B cell (primary cell): ENCODE measurements around the gene TSPAN5. TPM values are rescaled to one million over a fixed set of nuclear protein-coding genes. Genes with fewer than 3 reads are reported as not detected.

Experiments used
- ATAC-seq: fragments of 200-7000 bp; cut with Tn5 transposase; one replicate; pipeline ENCODE4 v1.10.0; 2021; ENCODE audit warnings: low read depth, mild to moderate bottlenecking, moderate number of reproducible peaks, moderate library complexity
- CTCF ChIA-PET: fragments of 350-600 bp; sonication (Branson Sonifier 250); formaldehyde crosslinking; loops from one replicate; lab custom pipeline; 2021; ENCODE audit warnings: antibody characterized with exemption, inconsistent platforms; lab: Charles Lee
- POLR2A ChIA-PET: fragments of 350-600 bp; sonication (Branson Sonifier 250); formaldehyde crosslinking; loops from one replicate; lab custom pipeline; 2021; ENCODE audit warnings: antibody characterized with exemption; lab: Charles Lee
- DNase-seq: peaks from one replicate; pipeline ENCODE4 v3.0.0; 2013
- H2AFZ ChIP-seq: 2 replicates; pipeline ENCODE4 v1.6.1; 2012; ENCODE audit warnings: mild to moderate bottlenecking, low read depth, low read length; ENCODE audit not compliant: insufficient read depth, poor library complexity, severe bottlenecking
- H3K27ac ChIP-seq, 2 donors: 1 replicate in 1 of 2; 2 replicates in 1 of 2; pipeline ENCODE4 v1.5.1; 2012 to 2013; ENCODE audit warnings: low read length in 2 of 2, mild to moderate bottlenecking in 2 of 2, moderate library complexity in 1 of 2
- H3K27me3 ChIP-seq, 4 experiments: fragments of 200-600 bp in 1 of 4; sonication (generic) in 1 of 4; replicated peaks in 1 of 4; 1 replicate in 2 of 4; 2 replicates in 2 of 4; pipeline versions ENCODE4 v1.6.1 to v1.7.0; 2013 to 2016; ENCODE audit warnings: low read length in 3 of 4, mild to moderate bottlenecking in 2 of 4, mixed read lengths in 1 of 4, moderate library complexity in 1 of 4; ENCODE audit not compliant: insufficient read depth in 4 of 4, control insufficient read depth in 3 of 4; ENCODE audit errors: control extremely low read depth in 1 of 4
- H3K36me3 ChIP-seq, 2 experiments: replicated peaks in 1 of 2; 1 replicate in 1 of 2; 2 replicates in 1 of 2; pipeline versions ENCODE4 v1.6.1 to v1.7.1; 2013; ENCODE audit warnings: low read length in 1 of 2; ENCODE audit not compliant: insufficient read depth in 2 of 2, control insufficient read depth in 1 of 2; ENCODE audit errors: control extremely low read depth in 1 of 2, extremely low read depth in 1 of 2
- H3K4me1 ChIP-seq, 2 donors: fragments of 200-600 bp in 1 of 2; sonication (generic) in 1 of 2; 1 replicate in 1 of 2; 2 replicates in 1 of 2; pipeline versions ENCODE4 v1.5.1 to v1.6.1; 2013 to 2017; ENCODE audit warnings: low read length in 2 of 2; ENCODE audit not compliant: control insufficient read depth in 2 of 2, insufficient read depth in 2 of 2
- H3K4me2 ChIP-seq: replicated peaks from 2 replicates; pipeline ENCODE3; 2012; ENCODE audit warnings: mild to moderate bottlenecking, low read depth, low read length; ENCODE audit not compliant: poor library complexity, severe bottlenecking
- H3K4me3 ChIP-seq, 5 experiments: fragments of 200-600 bp in 1 of 5; sonication (generic) in 1 of 5; 1 replicate in 3 of 5; 2 replicates in 2 of 5; pipeline versions ENCODE4 v1.5.1 to v1.7.0; 2011 to 2016; ENCODE audit warnings: low read length in 4 of 5, mild to moderate bottlenecking in 4 of 5, low read depth in 2 of 5, control low read depth in 1 of 5, moderate library complexity in 1 of 5; ENCODE audit not compliant: insufficient read depth in 1 of 5; ENCODE audit errors: control extremely low read depth in 1 of 5, extremely low read depth in 1 of 5
- H3K79me2 ChIP-seq: fragments of 200-600 bp; sonication (generic); one replicate; pipeline ENCODE4 v1.6.0; 2016; ENCODE audit warnings: low read length; ENCODE audit not compliant: control insufficient read depth, insufficient read depth
- H3K9ac ChIP-seq: fragments of 200-600 bp; sonication (generic); 2 replicates; pipeline ENCODE4 v1.6.1; 2017; ENCODE audit warnings: mild to moderate bottlenecking, low read length, moderate library complexity
- H3K9me3 ChIP-seq, 3 donors: one replicate each; pipeline versions ENCODE4 v1.6.1 to v1.7.1; 2013; ENCODE audit warnings: low read length in 2 of 3; ENCODE audit not compliant: control insufficient read depth in 2 of 3, insufficient read depth in 1 of 3; ENCODE audit errors: control extremely low read depth in 1 of 3
- H4K20me1 ChIP-seq: 2 replicates; pipeline ENCODE4 v1.6.0; 2012; ENCODE audit warnings: mild to moderate bottlenecking, low read length; ENCODE audit not compliant: insufficient read depth, control insufficient read depth, poor library complexity, severe bottlenecking
- H3K27ac Mint-ChIP-seq: one replicate; pipeline ENCODE4 v1.8.0; 2021; ENCODE audit warnings: mixed read lengths
- H3K27me3 Mint-ChIP-seq: one replicate; pipeline ENCODE4 v1.8.0; 2021; ENCODE audit warnings: mixed read lengths
- H3K4me1 Mint-ChIP-seq: one replicate; pipeline ENCODE4 v1.8.0; 2021; ENCODE audit warnings: mixed read lengths
- H3K4me3 Mint-ChIP-seq: one replicate; pipeline ENCODE4 v1.8.0; 2021; ENCODE audit warnings: mixed read lengths
- H3K9me3 Mint-ChIP-seq: one replicate; pipeline ENCODE4 v1.8.0; 2022; ENCODE audit warnings: mixed read lengths; ENCODE audit not compliant: insufficient read depth
- EZH2 ChIP-seq: IDR thresholded peaks from 2 replicates; pipeline ENCODE4 v1.6.1; 2012; ENCODE audit warnings: borderline replicate concordance, low read depth, mild to moderate bottlenecking, moderate library complexity, low read length; ENCODE audit not compliant: insufficient read depth, poor library complexity, severe bottlenecking
- WGBS: methylation state at CpG from one replicate; pipeline ENCODE4 v1.1.5; 2013; ENCODE audit warnings: missing lambda C conversion rate; ENCODE audit not compliant: insufficient coverage; 5-methylcytosine and 5-hydroxymethylcytosine counted together
- intact Hi-C: fragments of 100-400 bp; cut with micrococcal nuclease; formaldehyde crosslinking; loops from one replicate; pipeline ENCODE4 v1.10.0; 2022
- polyA plus RNA-seq: library from polyadenylated mRNA; depleted of rRNA; stranded (reverse); fragments of >200 nt; gene quantifications from 2 replicates; pipeline ENCODE4 v1.2.3, GENCODE V29; 2012
- total RNA-seq, 2 donors: library from RNA; stranded (reverse); fragments of 120-200 nt in 1 of 2; gene quantifications; 1 replicate in 1 of 2; 2 replicates in 1 of 2; pipeline versions ENCODE4 v1.2.3 to v1.2.4, GENCODE V29; 2013 to 2022
- TF ChIP-seq, protein P1 (sequence below): fragments of 200-600 bp; IDR thresholded peaks from one replicate; pipeline ENCODE4 v1.8.0; 2022; ENCODE audit warnings: antibody characterized with exemption, mild to moderate bottlenecking

The TSPAN5 gene
- total and polyA plus RNA-seq, 2 donors (not counting 1 experiment from before 2014, with no cell fraction given): 2.6 to 5.3 TPM

DNA sequence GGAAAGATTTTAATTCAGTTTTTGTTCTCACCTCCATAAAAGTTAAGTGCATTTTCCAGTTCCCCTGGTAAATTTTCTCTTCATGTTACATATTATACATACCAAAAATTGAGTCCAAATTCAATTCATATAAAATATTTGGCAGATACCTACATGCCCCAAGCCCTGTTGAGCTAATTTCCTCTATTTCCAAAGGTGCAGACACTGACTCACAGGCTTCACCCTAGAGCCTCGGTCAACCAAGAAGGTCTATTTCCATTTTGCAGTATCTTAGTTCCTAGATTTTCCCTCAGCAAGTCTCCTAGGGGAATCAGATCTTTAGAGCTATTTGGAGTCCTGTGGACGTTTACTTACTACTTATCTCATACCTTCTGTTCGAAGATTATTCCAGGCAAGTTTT, 174.4 kb downstream of the TSPAN5 start:
- TF ChIP-seq, protein P1, sequence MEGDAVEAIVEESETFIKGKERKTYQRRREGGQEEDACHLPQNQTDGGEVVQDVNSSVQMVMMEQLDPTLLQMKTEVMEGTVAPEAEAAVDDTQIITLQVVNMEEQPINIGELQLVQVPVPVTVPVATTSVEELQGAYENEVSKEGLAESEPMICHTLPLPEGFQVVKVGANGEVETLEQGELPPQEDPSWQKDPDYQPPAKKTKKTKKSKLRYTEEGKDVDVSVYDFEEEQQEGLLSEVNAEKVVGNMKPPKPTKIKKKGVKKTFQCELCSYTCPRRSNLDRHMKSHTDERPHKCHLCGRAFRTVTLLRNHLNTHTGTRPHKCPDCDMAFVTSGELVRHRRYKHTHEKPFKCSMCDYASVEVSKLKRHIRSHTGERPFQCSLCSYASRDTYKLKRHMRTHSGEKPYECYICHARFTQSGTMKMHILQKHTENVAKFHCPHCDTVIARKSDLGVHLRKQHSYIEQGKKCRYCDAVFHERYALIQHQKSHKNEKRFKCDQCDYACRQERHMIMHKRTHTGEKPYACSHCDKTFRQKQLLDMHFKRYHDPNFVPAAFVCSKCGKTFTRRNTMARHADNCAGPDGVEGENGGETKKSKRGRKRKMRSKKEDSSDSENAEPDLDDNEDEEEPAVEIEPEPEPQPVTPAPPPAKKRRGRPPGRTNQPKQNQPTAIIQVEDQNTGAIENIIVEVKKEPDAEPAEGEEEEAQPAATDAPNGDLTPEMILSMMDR: no peak
- TF ChIP-seq EZH2: no peak
- no peaks in the 10 kb centered on the region for H3K27me3 Mint-ChIP-seq
- ChIA-PET CTCF (no interaction called here), POLR2A (no interaction called here)
- no peaks in the 10 kb centered on the region for H3K9me3 Mint-ChIP-seq
- no peak overlapping the region for H3K4me3 Mint-ChIP-seq
- no peak overlapping the region for H3K9ac ChIP-seq
- no peaks in the 10 kb centered on the region for H3K27me3 ChIP-seq
- no peak overlapping the region for H3K27ac ChIP-seq
- H2AFZ ChIP-seq: no peak overlapping the region
- no peak overlapping the region for H3K4me3 ChIP-seq
- no peaks in the 10 kb centered on the region for H3K36me3 ChIP-seq
- WGBS: no CpG with 5 or more reads among the region's 3 CpGs
- no peak overlapping the region for H3K27ac Mint-ChIP-seq
- H3K79me2 ChIP-seq: no peaks in the 10 kb centered on the region
- no peak overlapping the region for H3K4me2 ChIP-seq
- H3K4me1 ChIP-seq: peaks cover 7 to 9% of the 10 kb centered on the region in 2 donors
- H3K9me3 ChIP-seq: no peaks in the 10 kb centered on the region
- H3K4me1 Mint-ChIP-seq: peaks cover 13% of the 10 kb centered on the region
- no peaks in the 10 kb centered on the region for H4K20me1 ChIP-seq
- no peak for ATAC-seq
- DNase-seq: no peak
- intact Hi-C loops: no loop called here

GRCh38 chr4:98482847-98483806, 175.3 kb downstream of the TSPAN5 start:
- CTCF ChIA-PET: interaction anchor here (2.2 kb wide), 1 partner anchor 15 kb away, joined by 9 read pairs; no protein-coding TSS in a partner anchor
- H3K27ac ChIP-seq: no peak overlapping the region
- no peaks in the 10 kb centered on the region for H3K9me3 ChIP-seq
- Mint-ChIP-seq H3K9me3 (no peaks in the 10 kb centered on the region), H3K4me1 (peaks cover 13% of the 10 kb centered on the region), H3K27ac (peak overlapping the region; percentile 29), H3K4me3 (no peak overlapping the region), H3K27me3 (no peaks in the 10 kb centered on the region)
- peaks cover 7 to 9% of the 10 kb centered on the region in 2 donors for H3K4me1 ChIP-seq
- H3K36me3 ChIP-seq: no peaks in the 10 kb centered on the region
- H3K4me3 ChIP-seq: no peak overlapping the region
- no peaks in the 10 kb centered on the region for H3K79me2 ChIP-seq
- DNase-seq (no peak), ATAC-seq (no peak)
- POLR2A ChIA-PET: no interaction called here
- H3K9ac ChIP-seq: no peak overlapping the region
- no peaks in the 10 kb centered on the region for H4K20me1 ChIP-seq
- no peaks in the 10 kb centered on the region for H3K27me3 ChIP-seq
- H2AFZ ChIP-seq: peak overlapping the region; percentile 23
- TF ChIP-seq, protein P1: no peak
- no peak for TF ChIP-seq EZH2
- H3K4me2 ChIP-seq: peak overlapping the region; percentile 21
- intact Hi-C loops: no loop called here
- WGBS: 72% methylated on average over 5 of the region's 10 CpGs
